ENCODE data around the gene CD200R1L. TPM values are rescaled to one million over a fixed set of nuclear protein-coding genes. Genes with fewer than 3 reads are reported as not detected.
A peak's percentile ranks its signal among the peaks of the same experiment; 100 is the strongest.

The CD200R1L gene
- total RNA-seq, 1 experiment from 2014 or later = not detected

DNA sequence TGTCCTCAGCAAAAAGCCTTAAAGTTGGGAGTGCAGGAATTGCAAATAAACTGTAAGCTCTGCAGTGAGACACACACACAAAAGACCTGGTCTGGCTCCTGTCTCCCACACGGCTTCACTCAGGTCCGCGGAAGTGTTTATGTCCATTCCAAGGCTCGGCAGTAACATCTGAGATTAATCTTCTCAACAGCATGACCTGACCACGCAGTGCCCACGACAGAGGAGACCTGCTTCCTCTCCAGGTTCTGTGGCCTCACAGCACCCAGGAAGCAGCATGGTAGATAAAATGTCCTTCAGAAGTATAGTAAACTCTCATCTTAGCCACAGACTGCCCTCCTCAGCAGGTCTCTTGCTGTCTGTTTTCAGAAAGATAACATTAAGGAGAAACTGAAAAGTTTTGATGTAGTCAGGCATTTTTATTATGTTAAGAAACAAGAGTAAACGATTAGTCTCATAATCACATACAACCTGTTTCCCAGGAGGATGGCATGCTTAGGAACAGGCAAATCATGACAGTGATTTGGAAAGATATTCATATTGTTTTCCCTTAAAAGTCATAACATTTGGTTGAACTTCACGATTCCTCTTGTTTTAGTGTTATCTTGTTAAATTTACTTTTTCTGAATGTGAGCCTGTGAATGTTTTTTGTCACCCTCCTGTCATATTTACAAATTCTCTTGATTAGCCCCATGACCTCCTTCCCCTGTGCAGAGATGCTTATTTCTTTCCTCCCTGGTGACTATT, 34.6 kb downstream of the CD200R1L start:
- peaks cover 11% of the 10 kb centered on the region for H3K4me1 Mint-ChIP-seq (ENCODE audit: insufficient read depth, unreplicated experiment)
- TF ChIP-seq, protein P1, sequence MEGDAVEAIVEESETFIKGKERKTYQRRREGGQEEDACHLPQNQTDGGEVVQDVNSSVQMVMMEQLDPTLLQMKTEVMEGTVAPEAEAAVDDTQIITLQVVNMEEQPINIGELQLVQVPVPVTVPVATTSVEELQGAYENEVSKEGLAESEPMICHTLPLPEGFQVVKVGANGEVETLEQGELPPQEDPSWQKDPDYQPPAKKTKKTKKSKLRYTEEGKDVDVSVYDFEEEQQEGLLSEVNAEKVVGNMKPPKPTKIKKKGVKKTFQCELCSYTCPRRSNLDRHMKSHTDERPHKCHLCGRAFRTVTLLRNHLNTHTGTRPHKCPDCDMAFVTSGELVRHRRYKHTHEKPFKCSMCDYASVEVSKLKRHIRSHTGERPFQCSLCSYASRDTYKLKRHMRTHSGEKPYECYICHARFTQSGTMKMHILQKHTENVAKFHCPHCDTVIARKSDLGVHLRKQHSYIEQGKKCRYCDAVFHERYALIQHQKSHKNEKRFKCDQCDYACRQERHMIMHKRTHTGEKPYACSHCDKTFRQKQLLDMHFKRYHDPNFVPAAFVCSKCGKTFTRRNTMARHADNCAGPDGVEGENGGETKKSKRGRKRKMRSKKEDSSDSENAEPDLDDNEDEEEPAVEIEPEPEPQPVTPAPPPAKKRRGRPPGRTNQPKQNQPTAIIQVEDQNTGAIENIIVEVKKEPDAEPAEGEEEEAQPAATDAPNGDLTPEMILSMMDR (IDR thresholded peaks at IDR 0.05; ENCODE audit: unreplicated experiment) = no peak
- no peaks in the 10 kb centered on the region for H3K36me3 Mint-ChIP-seq (ENCODE audit: insufficient read depth, unreplicated experiment)
- DNase-seq (ENCODE audit: unreplicated experiment) = no peak
- intact Hi-C loops (cut with micrococcal nuclease) = loop anchor here (10.0 kb wide), 1 partner anchor 163 kb away; the partner anchor contains the start of gene CD200R1
- no peak overlapping the region for H3K27ac Mint-ChIP-seq (ENCODE audit: low read depth, unreplicated experiment)
- CTCF ChIA-PET = interaction anchor here (0.8 to 8.1 kb wide), 9 partner anchors 17 to 230 kb away, joined by 3 to 126 read pairs (median 5); partner anchors contain the start of gene CD200R1
- no peaks in the 10 kb centered on the region for H3K27me3 Mint-ChIP-seq (ENCODE audit: insufficient read depth, unreplicated experiment)
- no peak overlapping the region for H3K4me3 Mint-ChIP-seq (ENCODE audit: unreplicated experiment)
- BruUV-seq (replicated peaks) = no TSS peak
- POLR2A ChIA-PET = interaction anchor here (0.8 to 1.0 kb wide), 2 partner anchors 171 to 175 kb away, joined by 3 read pairs; partner anchors contain the start of gene CCDC80
- no peaks in the 10 kb centered on the region for H3K9me3 Mint-ChIP-seq (ENCODE audit: unreplicated experiment)

GRCh38 chr3:112811131-112811884, 35.4 kb downstream of the CD200R1L start:
- Mint-ChIP-seq H3K27me3 (ENCODE audit: insufficient read depth, unreplicated experiment) (no peaks in the 10 kb centered on the region), H3K4me1 (ENCODE audit: insufficient read depth, unreplicated experiment) (peaks cover 11% of the 10 kb centered on the region), H3K36me3 (ENCODE audit: insufficient read depth, unreplicated experiment) (no peaks in the 10 kb centered on the region), H3K27ac (ENCODE audit: low read depth, unreplicated experiment) (no peak overlapping the region), H3K4me3 (ENCODE audit: unreplicated experiment) (no peak overlapping the region), H3K9me3 (ENCODE audit: unreplicated experiment) (no peaks in the 10 kb centered on the region)
- CTCF ChIA-PET = interaction anchor here (1.0 to 8.1 kb wide), 7 partner anchors 76 to 229 kb away, joined by 3 to 126 read pairs (median 6); partner anchors contain the start of gene CD200R1
- BruUV-seq (replicated peaks) = no TSS peak
- POLR2A ChIA-PET = interaction anchor here (0.8 to 1.0 kb wide), 2 partner anchors 170 to 174 kb away, joined by 3 read pairs; partner anchors contain the start of gene CCDC80
- intact Hi-C loops (cut with micrococcal nuclease) = loop anchor here (10.0 kb wide), 1 partner anchor 163 kb away; the partner anchor contains the start of gene CD200R1
- DNase-seq (ENCODE audit: unreplicated experiment) = peak; percentile 56
- TF ChIP-seq, protein P1 (IDR thresholded peaks at IDR 0.05; ENCODE audit: unreplicated experiment) = no peak

DNA sequence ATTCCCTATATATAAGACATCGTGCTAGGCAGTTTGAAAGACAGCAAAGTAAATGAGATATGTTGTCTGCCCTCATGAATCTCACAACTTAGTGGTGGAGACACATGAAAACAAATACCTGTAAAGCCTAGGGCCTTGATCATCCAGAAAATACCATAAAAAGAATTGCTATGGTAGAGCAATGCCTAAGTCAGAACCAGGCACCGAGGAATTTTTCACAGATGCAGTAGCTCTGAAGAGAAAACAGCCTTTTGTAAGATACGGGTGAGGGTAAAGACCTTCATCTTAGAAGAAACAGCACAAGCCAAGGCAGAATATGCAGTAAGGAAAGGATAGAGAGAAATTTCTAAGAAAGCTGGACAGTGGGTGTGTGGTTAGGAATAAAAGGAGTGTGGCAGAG, 36.1 kb downstream of the CD200R1L start:
- ChIA-PET POLR2A (no interaction called here), CTCF (interaction anchor here (0.5 to 8.1 kb wide), 7 partner anchors 64 to 229 kb away, joined by 3 to 126 read pairs (median 6); no protein-coding TSS in a partner anchor)
- TF ChIP-seq, protein P1 (IDR thresholded peaks at IDR 0.05; ENCODE audit: unreplicated experiment) = no peak
- no TSS peak for BruUV-seq (replicated peaks)
- intact Hi-C loops (cut with micrococcal nuclease) = loop anchor here (10.0 kb wide), 1 partner anchor 164 kb away; the partner anchor contains the start of gene CD200R1
- no peak overlapping the region for H3K4me3 Mint-ChIP-seq (ENCODE audit: unreplicated experiment)
- H3K4me1 Mint-ChIP-seq (ENCODE audit: insufficient read depth, unreplicated experiment) = peaks cover 11% of the 10 kb centered on the region
- no peaks in the 10 kb centered on the region for H3K36me3 Mint-ChIP-seq (ENCODE audit: insufficient read depth, unreplicated experiment)
- H3K27me3 Mint-ChIP-seq (ENCODE audit: insufficient read depth, unreplicated experiment) = no peaks in the 10 kb centered on the region
- no peak for DNase-seq (ENCODE audit: unreplicated experiment)
- H3K27ac Mint-ChIP-seq (ENCODE audit: low read depth, unreplicated experiment) = no peak overlapping the region
- no peaks in the 10 kb centered on the region for H3K9me3 Mint-ChIP-seq (ENCODE audit: unreplicated experiment)

DNA sequence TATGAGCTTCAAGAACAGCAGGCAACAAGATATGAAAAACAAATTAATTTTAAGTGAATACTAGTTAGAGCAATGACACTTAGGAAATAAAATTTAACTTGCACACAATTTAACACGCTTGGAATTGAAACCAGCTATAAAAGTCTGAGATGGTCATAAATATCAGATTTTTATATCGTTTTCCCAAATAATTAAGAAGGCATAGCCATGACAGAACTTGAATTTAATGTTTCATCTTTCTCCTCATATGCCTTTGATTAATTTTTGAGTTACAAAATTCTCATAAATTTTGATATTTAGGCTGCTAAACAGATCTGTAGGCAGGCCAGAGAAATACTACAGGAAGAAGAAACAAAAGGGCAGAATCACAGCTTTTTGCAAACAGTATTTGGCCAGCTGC, 38.5 kb downstream of the CD200R1L start:
- BruUV-seq (replicated peaks) = no TSS peak
- CTCF ChIA-PET = interaction anchor here (0.6 to 3.9 kb wide), 12 partner anchors 10 to 230 kb away, joined by 3 to 39 read pairs (median 4); no protein-coding TSS in a partner anchor
- H3K36me3 Mint-ChIP-seq (ENCODE audit: insufficient read depth, unreplicated experiment) = no peaks in the 10 kb centered on the region

More for the DNA sequence above, 38.5 kb downstream of the CD200R1L start:
- TF ChIP-seq, protein P1 (IDR thresholded peaks at IDR 0.05; ENCODE audit: unreplicated experiment) = no peak
- Mint-ChIP-seq H3K27me3 (ENCODE audit: insufficient read depth, unreplicated experiment) (no peaks in the 10 kb centered on the region), H3K9me3 (ENCODE audit: unreplicated experiment) (no peaks in the 10 kb centered on the region), H3K4me3 (ENCODE audit: unreplicated experiment) (no peak overlapping the region), H3K27ac (ENCODE audit: low read depth, unreplicated experiment) (no peak overlapping the region), H3K4me1 (ENCODE audit: insufficient read depth, unreplicated experiment) (peaks cover 7% of the 10 kb centered on the region)
- intact Hi-C loops (cut with micrococcal nuclease) = no loop called here
- POLR2A ChIA-PET = interaction anchor here (0.5 to 1.2 kb wide), 5 partner anchors 105 to 1254 kb away, joined by 3 to 5 read pairs (median 3); no protein-coding TSS in a partner anchor
- no peak for DNase-seq (ENCODE audit: unreplicated experiment)

Data from MCF 10A (cell line).